Liver (tissue), 3 donors: ENCODE results near the gene NUDT16.

Experiments
- ATF3 ChIP-seq: IDR thresholded peaks from 2 replicates; pipeline ENCODE4 v1.6.1; 2016; ENCODE audit warnings: antibody characterized with exemption
- CTCF ChIP-seq: fragments of 150-350 bp; IDR thresholded peaks from 2 replicates; pipeline ENCODE4 v1.5.1; 2017; ENCODE audit warnings: improper control_type of control experiment, low read depth, low read length; ENCODE audit not compliant: missing input control
- JUND ChIP-seq, 2 donors: IDR thresholded peaks; 2 replicates each; pipeline ENCODE4 v1.6.1; 2016; ENCODE audit warnings: antibody characterized with exemption in 2 of 2
- RAD21 ChIP-seq, 2 donors: IDR thresholded peaks; 2 replicates each; pipeline ENCODE4 v1.6.1; 2016; ENCODE audit warnings: antibody characterized with exemption in 2 of 2, mild to moderate bottlenecking in 2 of 2
- REST ChIP-seq: IDR thresholded peaks from 2 replicates; pipeline ENCODE4 v1.6.1; 2016; ENCODE audit warnings: antibody characterized with exemption, mild to moderate bottlenecking
- TAF1 ChIP-seq: conservative IDR thresholded peaks from 2 replicates; pipeline ENCODE4 v1.6.1; 2016; ENCODE audit warnings: antibody characterized with exemption, mild to moderate bottlenecking
- YY1 ChIP-seq: IDR thresholded peaks from 2 replicates; pipeline ENCODE4 v1.6.1; 2016; ENCODE audit warnings: antibody characterized with exemption, mild to moderate bottlenecking
- TF ChIP-seq, protein P1 (sequence below): IDR thresholded peaks from 2 replicates; pipeline ENCODE4 v1.6.1; 2016; ENCODE audit warnings: antibody characterized with exemption
- donor health status: healthy.
- donor health status: healthy.

GRCh38 chr3:131349454-131349853 is 32.1 kb upstream of the NUDT16 start:
- no peak for TF ChIP-seq CTCF
- TF ChIP-seq REST, result no peak
- TF ChIP-seq, protein P1, sequence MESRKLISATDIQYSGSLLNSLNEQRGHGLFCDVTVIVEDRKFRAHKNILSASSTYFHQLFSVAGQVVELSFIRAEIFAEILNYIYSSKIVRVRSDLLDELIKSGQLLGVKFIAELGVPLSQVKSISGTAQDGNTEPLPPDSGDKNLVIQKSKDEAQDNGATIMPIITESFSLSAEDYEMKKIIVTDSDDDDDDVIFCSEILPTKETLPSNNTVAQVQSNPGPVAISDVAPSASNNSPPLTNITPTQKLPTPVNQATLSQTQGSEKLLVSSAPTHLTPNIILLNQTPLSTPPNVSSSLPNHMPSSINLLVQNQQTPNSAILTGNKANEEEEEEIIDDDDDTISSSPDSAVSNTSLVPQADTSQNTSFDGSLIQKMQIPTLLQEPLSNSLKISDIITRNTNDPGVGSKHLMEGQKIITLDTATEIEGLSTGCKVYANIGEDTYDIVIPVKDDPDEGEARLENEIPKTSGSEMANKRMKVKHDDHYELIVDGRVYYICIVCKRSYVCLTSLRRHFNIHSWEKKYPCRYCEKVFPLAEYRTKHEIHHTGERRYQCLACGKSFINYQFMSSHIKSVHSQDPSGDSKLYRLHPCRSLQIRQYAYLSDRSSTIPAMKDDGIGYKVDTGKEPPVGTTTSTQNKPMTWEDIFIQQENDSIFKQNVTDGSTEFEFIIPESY, result no peak
- TF ChIP-seq TAF1, result no peak
- no peak for TF ChIP-seq YY1
- TF ChIP-seq RAD21 (IDR thresholded peaks at IDR 0.05), result no peak
- TF ChIP-seq ATF3, result no peak
- TF ChIP-seq JUND (IDR thresholded peaks at IDR 0.05), result no peak
